ENCODE measurements around the gene MTNR1B. TPM values are rescaled to one million over a fixed set of nuclear protein-coding genes. Genes with fewer than 3 reads are reported as not detected.
A peak's percentile ranks its signal among the peaks of the same experiment; 100 is the strongest.

MTNR1B gene
- total RNA-seq = not detected in 2 replicates

DNA sequence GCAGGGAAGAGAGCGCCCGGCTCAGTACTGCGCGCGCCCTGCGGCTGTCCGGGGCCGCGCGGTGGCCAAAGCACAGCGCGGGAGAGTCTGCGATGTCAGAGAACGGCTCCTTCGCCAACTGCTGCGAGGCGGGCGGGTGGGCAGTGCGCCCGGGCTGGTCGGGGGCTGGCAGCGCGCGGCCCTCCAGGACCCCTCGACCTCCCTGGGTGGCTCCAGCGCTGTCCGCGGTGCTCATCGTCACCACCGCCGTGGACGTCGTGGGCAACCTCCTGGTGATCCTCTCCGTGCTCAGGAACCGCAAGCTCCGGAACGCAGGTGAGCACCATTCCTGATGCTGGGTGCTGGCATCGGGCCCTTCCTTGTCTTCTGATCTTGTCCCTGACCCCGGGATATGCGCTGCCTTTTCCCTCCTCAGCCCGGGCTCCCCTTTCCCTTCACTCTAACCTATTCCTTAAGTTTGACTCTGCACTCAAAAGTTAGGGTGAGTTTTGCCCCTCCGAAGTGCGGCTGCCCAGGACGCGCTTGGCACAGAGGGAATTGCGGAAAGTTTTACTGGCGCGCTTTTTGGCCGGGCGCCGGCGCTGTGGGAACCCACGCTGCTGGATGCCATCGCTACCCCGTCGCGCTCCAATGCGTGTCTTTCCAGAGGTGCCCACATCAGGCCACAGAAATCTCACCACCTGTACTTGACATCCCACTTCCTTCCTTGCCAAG, at the start of gene MTNR1B:
TSS of gene MTNR1B (plus strand) at position 18 of the 714 bp plus-strand sequence. CDS start at position 93, 75 bp downstream.
- TF ChIP-seq, protein P1, sequence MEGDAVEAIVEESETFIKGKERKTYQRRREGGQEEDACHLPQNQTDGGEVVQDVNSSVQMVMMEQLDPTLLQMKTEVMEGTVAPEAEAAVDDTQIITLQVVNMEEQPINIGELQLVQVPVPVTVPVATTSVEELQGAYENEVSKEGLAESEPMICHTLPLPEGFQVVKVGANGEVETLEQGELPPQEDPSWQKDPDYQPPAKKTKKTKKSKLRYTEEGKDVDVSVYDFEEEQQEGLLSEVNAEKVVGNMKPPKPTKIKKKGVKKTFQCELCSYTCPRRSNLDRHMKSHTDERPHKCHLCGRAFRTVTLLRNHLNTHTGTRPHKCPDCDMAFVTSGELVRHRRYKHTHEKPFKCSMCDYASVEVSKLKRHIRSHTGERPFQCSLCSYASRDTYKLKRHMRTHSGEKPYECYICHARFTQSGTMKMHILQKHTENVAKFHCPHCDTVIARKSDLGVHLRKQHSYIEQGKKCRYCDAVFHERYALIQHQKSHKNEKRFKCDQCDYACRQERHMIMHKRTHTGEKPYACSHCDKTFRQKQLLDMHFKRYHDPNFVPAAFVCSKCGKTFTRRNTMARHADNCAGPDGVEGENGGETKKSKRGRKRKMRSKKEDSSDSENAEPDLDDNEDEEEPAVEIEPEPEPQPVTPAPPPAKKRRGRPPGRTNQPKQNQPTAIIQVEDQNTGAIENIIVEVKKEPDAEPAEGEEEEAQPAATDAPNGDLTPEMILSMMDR (IDR thresholded peaks at IDR 0.05; ENCODE audit: insufficient read depth, low read length, severe bottlenecking) = no peak
- Histone ChIP-seq H3K36me3 (ENCODE audit: control insufficient read depth, insufficient read depth, low read length) (no peaks in the 10 kb centered on the region), H3K4me3 (ENCODE audit: low read depth, low read length) (no peak within 1 kb of the TSS), H3K27me3 (ENCODE audit: control insufficient read depth, insufficient read depth, low read length) (peaks cover 11% of the 10 kb centered on the region)
- no peak for DNase-seq (ENCODE audit: low read depth)
- FAIRE-seq = no peak

DNA sequence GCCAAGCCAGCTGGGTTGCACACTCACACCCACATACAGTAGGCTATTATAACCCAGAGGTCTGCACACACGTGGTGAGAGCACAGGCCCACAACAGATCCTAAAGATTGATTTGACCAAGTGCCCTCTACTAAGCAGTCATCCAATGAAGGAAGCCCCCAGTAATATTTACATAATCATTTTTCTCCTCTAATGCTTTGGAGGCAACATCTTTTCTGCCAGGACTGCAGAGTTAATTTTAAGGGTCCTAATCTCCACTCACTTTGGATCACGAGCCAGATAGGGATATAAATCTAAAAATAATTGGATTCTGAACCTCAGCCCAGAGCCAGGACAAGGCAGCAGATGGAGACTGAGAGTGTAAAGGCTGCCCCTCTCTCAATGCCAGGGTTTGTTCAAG, 49.1 kb upstream of the MTNR1B start:
- no peak overlapping the region for H3K4me3 ChIP-seq (ENCODE audit: low read depth, low read length)
- TF ChIP-seq, protein P1 (IDR thresholded peaks at IDR 0.05; ENCODE audit: insufficient read depth, low read length, severe bottlenecking) = no peak
- DNase-seq (ENCODE audit: low read depth) = no peak
- no peak for FAIRE-seq
- H3K36me3 ChIP-seq (ENCODE audit: control insufficient read depth, insufficient read depth, low read length) = no peaks in the 10 kb centered on the region
- H3K27me3 ChIP-seq (ENCODE audit: control insufficient read depth, insufficient read depth, low read length) = no peaks in the 10 kb centered on the region

GRCh38 chr11:92922731-92923130, 46.7 kb upstream of the MTNR1B start:
- DNase-seq (ENCODE audit: low read depth) (no peak), FAIRE-seq (no peak)
- Histone ChIP-seq H3K27me3 (ENCODE audit: control insufficient read depth, insufficient read depth, low read length) (no peaks in the 10 kb centered on the region), H3K36me3 (ENCODE audit: control insufficient read depth, insufficient read depth, low read length) (no peaks in the 10 kb centered on the region), H3K4me3 (ENCODE audit: low read depth, low read length) (no peak overlapping the region)
- TF ChIP-seq, protein P1 (IDR thresholded peaks at IDR 0.05; ENCODE audit: insufficient read depth, low read length, severe bottlenecking) = no peak

- Histone ChIP-seq H3K36me3 (ENCODE audit: control insufficient read depth, insufficient read depth, low read length) (no peaks in the 10 kb centered on the region), H3K27me3 (ENCODE audit: control insufficient read depth, insufficient read depth, low read length) (no peaks in the 10 kb centered on the region), H3K4me3 (ENCODE audit: low read depth, low read length) (no peak overlapping the region)
- DNase-seq (ENCODE audit: low read depth) (peak; percentile 46), FAIRE-seq (no peak)
- TF ChIP-seq, protein P1 (IDR thresholded peaks at IDR 0.05; ENCODE audit: insufficient read depth, low read length, severe bottlenecking) = no peak
These were observed 40.2 kb upstream of the MTNR1B start for GRCh38 chr11:92929246-92929645.

- FAIRE-seq (no peak), DNase-seq (ENCODE audit: low read depth) (no peak)
- Histone ChIP-seq H3K4me3 (ENCODE audit: low read depth, low read length) (no peak overlapping the region), H3K36me3 (ENCODE audit: control insufficient read depth, insufficient read depth, low read length) (no peaks in the 10 kb centered on the region), H3K27me3 (ENCODE audit: control insufficient read depth, insufficient read depth, low read length) (no peaks in the 10 kb centered on the region)
- TF ChIP-seq, protein P1 (IDR thresholded peaks at IDR 0.05; ENCODE audit: insufficient read depth, low read length, severe bottlenecking) = no peak
These were observed 39.8 kb upstream of the MTNR1B start for GRCh38 chr11:92929653-92930052.
